Measurements from ENCODE around the gene ZNF599.
A peak's percentile ranks its signal among the peaks of the same experiment; 100 is the strongest.

The ZNF599 gene

GRCh38 chr19:34744896-34745690, 27.9 kb downstream of the ZNF599 start:
- DNase-seq (ENCODE audit: low read depth), result no peak

- DNase-seq (ENCODE audit: low read depth), result no peak
Observed at GRCh38 chr19:34734537-34735103, 38.4 kb downstream of the ZNF599 start.

- DNase-seq (ENCODE audit: low read depth), result peak; percentile 90
Observed at GRCh38 chr19:34733746-34734536, 39.1 kb downstream of the ZNF599 start, which contains the start of gene ZNF181. TSS of gene ZNF181 (plus strand) at chr19:34734243. CDS start at chr19:34735038, 795 bp downstream.

GRCh38 chr19:34733266-34733745, 39.7 kb downstream of the ZNF599 start:
- no peak for DNase-seq (ENCODE audit: low read depth)

- DNase-seq (ENCODE audit: low read depth), result no peak
Observed at GRCh38 chr19:34732612-34733211, 40.3 kb downstream of the ZNF599 start.

GRCh38 chr19:34731964-34732363, 41.1 kb downstream of the ZNF599 start:
- no peak for DNase-seq (ENCODE audit: low read depth)

- DNase-seq (ENCODE audit: low read depth), result no peak
Observed at GRCh38 chr19:34731019-34731829, 41.8 kb downstream of the ZNF599 start.

GRCh38 chr19:34725400-34725799, 47.6 kb downstream of the ZNF599 start:
- DNase-seq (ENCODE audit: low read depth), result no peak

GRCh38 chr19:34722353-34722752, 50.7 kb downstream of the ZNF599 start:
- DNase-seq (ENCODE audit: low read depth), result peak; percentile 3

- no peak for DNase-seq (ENCODE audit: low read depth)
Observed at GRCh38 chr19:34715357-34715756, 57.7 kb downstream of the ZNF599 start.

GRCh38 chr19:34713262-34713637, 59.8 kb downstream of the ZNF599 start:
- no peak for DNase-seq (ENCODE audit: low read depth)

GRCh38 chr19:34712395-34713261, 60.4 kb downstream of the ZNF599 start:
- DNase-seq (ENCODE audit: low read depth), result peak; percentile 79

GRCh38 chr19:34711890-34712289, 61.1 kb downstream of the ZNF599 start:
- DNase-seq (ENCODE audit: low read depth), result no peak
